Measurements from ENCODE around the gene SP5. TPM values are rescaled to one million over a fixed set of nuclear protein-coding genes. Genes with fewer than 3 reads are reported as not detected.
"Not testable (repeated sequence)": the region's sequence is repeated elsewhere in the genome, so short reads cannot be mapped to it uniquely, and the experiment has no call there.

Gene SP5
- total RNA-seq, 2 donors from 2014 or later = 0.19 TPM; not detected in 1

- H3K27me3 Mint-ChIP-seq = peaks cover 56% of the 10 kb centered on the region
- peaks cover 18% of the 10 kb centered on the region for H3K4me1 Mint-ChIP-seq
- peak overlapping the region; percentile 80 for H3K4me3 Mint-ChIP-seq
- peaks cover 20% of the 10 kb centered on the region for H3K36me3 Mint-ChIP-seq (ENCODE audit: low read depth)
- ATAC-seq (replicated peaks) = peak; percentile 20
- H3K27ac Mint-ChIP-seq = no peak overlapping the region
- H3K9me3 Mint-ChIP-seq = no peaks in the 10 kb centered on the region
These were observed 1.0 kb downstream of the SP5 start for GRCh38 chr2:170715932-170716777.

- H3K36me3 Mint-ChIP-seq (ENCODE audit: low read depth) = peaks cover 20% of the 10 kb centered on the region
- H3K9me3 Mint-ChIP-seq = no peaks in the 10 kb centered on the region
- peaks cover 17% of the 10 kb centered on the region for H3K4me1 Mint-ChIP-seq
- ATAC-seq (replicated peaks) = peak; percentile 35
- peak overlapping the region; percentile 44 for H3K4me3 Mint-ChIP-seq
- no peak overlapping the region for H3K27ac Mint-ChIP-seq
- H3K27me3 Mint-ChIP-seq = peaks cover 60% of the 10 kb centered on the region
These were observed 1.9 kb downstream of the SP5 start for GRCh38 chr2:170716851-170717598.

GRCh38 chr2:170717599-170717963, 2.4 kb downstream of the SP5 start:
- H3K4me1 Mint-ChIP-seq = peaks cover 12% of the 10 kb centered on the region
- H3K27ac Mint-ChIP-seq = no peak overlapping the region
- peaks cover 20% of the 10 kb centered on the region for H3K36me3 Mint-ChIP-seq (ENCODE audit: low read depth)
- H3K4me3 Mint-ChIP-seq = peak overlapping the region; percentile 44
- ATAC-seq (replicated peaks) = no peak
- no peaks in the 10 kb centered on the region for H3K9me3 Mint-ChIP-seq
- peaks cover 59% of the 10 kb centered on the region for H3K27me3 Mint-ChIP-seq

- Mint-ChIP-seq H3K4me3 (peak overlapping the region; percentile 44), H3K27me3 (peaks cover 56% of the 10 kb centered on the region), H3K9me3 (no peaks in the 10 kb centered on the region), H3K4me1 (peaks cover 12% of the 10 kb centered on the region), H3K36me3 (ENCODE audit: low read depth) (peaks cover 20% of the 10 kb centered on the region), H3K27ac (no peak overlapping the region)
- ATAC-seq (replicated peaks) = no peak
These were observed 3.0 kb downstream of the SP5 start for GRCh38 chr2:170717991-170718589.

GRCh38 chr2:170719810-170720209, 4.7 kb downstream of the SP5 start:
- H3K4me3 Mint-ChIP-seq = no peak overlapping the region
- H3K27ac Mint-ChIP-seq = no peak overlapping the region
- H3K4me1 Mint-ChIP-seq = peaks cover 12% of the 10 kb centered on the region
- peaks cover 19% of the 10 kb centered on the region for H3K36me3 Mint-ChIP-seq (ENCODE audit: low read depth)
- peaks cover 61% of the 10 kb centered on the region for H3K27me3 Mint-ChIP-seq
- no peak for ATAC-seq (replicated peaks)
- no peaks in the 10 kb centered on the region for H3K9me3 Mint-ChIP-seq

GRCh38 chr2:170721678-170722077, 6.5 kb downstream of the SP5 start:
- H3K36me3 Mint-ChIP-seq (ENCODE audit: low read depth) = peaks cover 10% of the 10 kb centered on the region
- peaks cover 8% of the 10 kb centered on the region for H3K4me1 Mint-ChIP-seq
- no peaks in the 10 kb centered on the region for H3K9me3 Mint-ChIP-seq
- peaks cover 62% of the 10 kb centered on the region for H3K27me3 Mint-ChIP-seq
- no peak overlapping the region for H3K27ac Mint-ChIP-seq
- ATAC-seq (replicated peaks) = no peak
- no peak overlapping the region for H3K4me3 Mint-ChIP-seq

GRCh38 chr2:170722301-170722700, 7.2 kb downstream of the SP5 start:
- peaks cover 9% of the 10 kb centered on the region for H3K36me3 Mint-ChIP-seq (ENCODE audit: low read depth)
- no peak overlapping the region for H3K27ac Mint-ChIP-seq
- H3K4me1 Mint-ChIP-seq = peaks cover 8% of the 10 kb centered on the region
- H3K9me3 Mint-ChIP-seq = no peaks in the 10 kb centered on the region
- peaks cover 63% of the 10 kb centered on the region for H3K27me3 Mint-ChIP-seq
- no peak overlapping the region for H3K4me3 Mint-ChIP-seq
- ATAC-seq (replicated peaks) = no peak

GRCh38 chr2:170723446-170723958, 8.4 kb downstream of the SP5 start:
- H3K4me1 Mint-ChIP-seq = no peaks in the 10 kb centered on the region
- H3K27me3 Mint-ChIP-seq = peaks cover 57% of the 10 kb centered on the region
- no peaks in the 10 kb centered on the region for H3K36me3 Mint-ChIP-seq (ENCODE audit: low read depth)
- H3K9me3 Mint-ChIP-seq = no peaks in the 10 kb centered on the region
- H3K27ac Mint-ChIP-seq = no peak overlapping the region
- ATAC-seq (replicated peaks) = no peak
- H3K4me3 Mint-ChIP-seq = no peak overlapping the region

GRCh38 chr2:170733798-170734600, 18.9 kb downstream of the SP5 start:
- no peaks in the 10 kb centered on the region for H3K9me3 Mint-ChIP-seq
- H3K4me3 Mint-ChIP-seq = no peak overlapping the region
- no peak overlapping the region for H3K27ac Mint-ChIP-seq
- no peaks in the 10 kb centered on the region for H3K36me3 Mint-ChIP-seq (ENCODE audit: low read depth)
- H3K4me1 Mint-ChIP-seq = no peaks in the 10 kb centered on the region
- ATAC-seq (replicated peaks) = no peak
- H3K27me3 Mint-ChIP-seq = peaks cover 29% of the 10 kb centered on the region

GRCh38 chr2:170734601-170735000, 19.5 kb downstream of the SP5 start:
- not testable (repeated sequence) for H3K4me1 Mint-ChIP-seq; H3K36me3 Mint-ChIP-seq (ENCODE audit: low read depth); H3K4me3 Mint-ChIP-seq; ATAC-seq (replicated peaks); H3K9me3 Mint-ChIP-seq; H3K27ac Mint-ChIP-seq
- H3K27me3 Mint-ChIP-seq = peaks cover 24% of the 10 kb centered on the region

- Mint-ChIP-seq H3K4me1 (no peaks in the 10 kb centered on the region), H3K36me3 (ENCODE audit: low read depth) (no peaks in the 10 kb centered on the region), H3K4me3 (no peak overlapping the region), H3K27ac (no peak overlapping the region), H3K9me3 (no peaks in the 10 kb centered on the region), H3K27me3 (peaks cover 19% of the 10 kb centered on the region)
- no peak for ATAC-seq (replicated peaks)
These were observed 21.5 kb downstream of the SP5 start for GRCh38 chr2:170736628-170737027.

- Mint-ChIP-seq H3K4me3 (no peak overlapping the region), H3K4me1 (no peaks in the 10 kb centered on the region), H3K9me3 (no peaks in the 10 kb centered on the region), H3K27ac (no peak overlapping the region), H3K27me3 (peaks cover 19% of the 10 kb centered on the region), H3K36me3 (ENCODE audit: low read depth) (no peaks in the 10 kb centered on the region)
- ATAC-seq (replicated peaks) = no peak
These were observed 22.3 kb downstream of the SP5 start for GRCh38 chr2:170737406-170737805.

GRCh38 chr2:170737821-170738220, 22.7 kb downstream of the SP5 start:
- H3K27me3 Mint-ChIP-seq = peaks cover 19% of the 10 kb centered on the region
- no peaks in the 10 kb centered on the region for H3K9me3 Mint-ChIP-seq
- no peaks in the 10 kb centered on the region for H3K4me1 Mint-ChIP-seq
- ATAC-seq (replicated peaks) = no peak
- no peak overlapping the region for H3K4me3 Mint-ChIP-seq
- no peak overlapping the region for H3K27ac Mint-ChIP-seq
- H3K36me3 Mint-ChIP-seq (ENCODE audit: low read depth) = no peaks in the 10 kb centered on the region

GRCh38 chr2:170739048-170739447, 23.9 kb downstream of the SP5 start:
- no peak overlapping the region for H3K27ac Mint-ChIP-seq
- H3K9me3 Mint-ChIP-seq = no peaks in the 10 kb centered on the region
- H3K27me3 Mint-ChIP-seq = peaks cover 21% of the 10 kb centered on the region
- H3K4me3 Mint-ChIP-seq = no peak overlapping the region
- no peak for ATAC-seq (replicated peaks)
- no peaks in the 10 kb centered on the region for H3K36me3 Mint-ChIP-seq (ENCODE audit: low read depth)
- no peaks in the 10 kb centered on the region for H3K4me1 Mint-ChIP-seq

All from activated T-helper 17 cell treated with anti-CD3 and anti-CD28 coated beads, Interleukin-2, amount 50 U/mL, for 72 hours (primary cell).